Measurements from ENCODE around the gene SAMD4A.

The SAMD4A gene

GRCh38 chr14:54756656-54757392 lies 189.9 kb downstream of the SAMD4A start:
- no peaks in the 10 kb centered on the region for H3K9me3 ChIP-seq (ENCODE audit: severe bottlenecking)
- DNase-seq (ENCODE audit: low spot score) (no peak), ATAC-seq (ENCODE audit: low read depth) (no peak)
- H3K4me3 ChIP-seq (ENCODE audit: severe bottlenecking), result no peak overlapping the region
- H3K27me3 ChIP-seq (ENCODE audit: insufficient read depth, poor library complexity, severe bottlenecking), result no peaks in the 10 kb centered on the region
- no peak overlapping the region for H3K27ac ChIP-seq (ENCODE audit: poor library complexity, severe bottlenecking)
- H3K36me3 ChIP-seq (ENCODE audit: low read depth), result peaks cover 40% of the 10 kb centered on the region
- TF ChIP-seq, protein P1, sequence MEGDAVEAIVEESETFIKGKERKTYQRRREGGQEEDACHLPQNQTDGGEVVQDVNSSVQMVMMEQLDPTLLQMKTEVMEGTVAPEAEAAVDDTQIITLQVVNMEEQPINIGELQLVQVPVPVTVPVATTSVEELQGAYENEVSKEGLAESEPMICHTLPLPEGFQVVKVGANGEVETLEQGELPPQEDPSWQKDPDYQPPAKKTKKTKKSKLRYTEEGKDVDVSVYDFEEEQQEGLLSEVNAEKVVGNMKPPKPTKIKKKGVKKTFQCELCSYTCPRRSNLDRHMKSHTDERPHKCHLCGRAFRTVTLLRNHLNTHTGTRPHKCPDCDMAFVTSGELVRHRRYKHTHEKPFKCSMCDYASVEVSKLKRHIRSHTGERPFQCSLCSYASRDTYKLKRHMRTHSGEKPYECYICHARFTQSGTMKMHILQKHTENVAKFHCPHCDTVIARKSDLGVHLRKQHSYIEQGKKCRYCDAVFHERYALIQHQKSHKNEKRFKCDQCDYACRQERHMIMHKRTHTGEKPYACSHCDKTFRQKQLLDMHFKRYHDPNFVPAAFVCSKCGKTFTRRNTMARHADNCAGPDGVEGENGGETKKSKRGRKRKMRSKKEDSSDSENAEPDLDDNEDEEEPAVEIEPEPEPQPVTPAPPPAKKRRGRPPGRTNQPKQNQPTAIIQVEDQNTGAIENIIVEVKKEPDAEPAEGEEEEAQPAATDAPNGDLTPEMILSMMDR (IDR thresholded peaks at IDR 0.05; ENCODE audit: poor library complexity, severe bottlenecking), result no peak
- no peaks in the 10 kb centered on the region for H3K4me1 ChIP-seq (ENCODE audit: insufficient read depth, poor library complexity, severe bottlenecking)

- TF ChIP-seq, protein P1 (IDR thresholded peaks at IDR 0.05; ENCODE audit: poor library complexity, severe bottlenecking), result no peak
- Histone ChIP-seq H3K4me1 (ENCODE audit: insufficient read depth, poor library complexity, severe bottlenecking) (no peaks in the 10 kb centered on the region), H3K9me3 (ENCODE audit: severe bottlenecking) (no peaks in the 10 kb centered on the region), H3K36me3 (ENCODE audit: low read depth) (peaks cover 45% of the 10 kb centered on the region), H3K27me3 (ENCODE audit: insufficient read depth, poor library complexity, severe bottlenecking) (no peaks in the 10 kb centered on the region), H3K4me3 (ENCODE audit: severe bottlenecking) (no peak overlapping the region), H3K27ac (ENCODE audit: poor library complexity, severe bottlenecking) (no peak overlapping the region)
- DNase-seq (ENCODE audit: low spot score) (no peak), ATAC-seq (ENCODE audit: low read depth) (no peak)
Measured at GRCh38 chr14:54758041-54758440, 191.1 kb downstream of the SAMD4A start.

DNA sequence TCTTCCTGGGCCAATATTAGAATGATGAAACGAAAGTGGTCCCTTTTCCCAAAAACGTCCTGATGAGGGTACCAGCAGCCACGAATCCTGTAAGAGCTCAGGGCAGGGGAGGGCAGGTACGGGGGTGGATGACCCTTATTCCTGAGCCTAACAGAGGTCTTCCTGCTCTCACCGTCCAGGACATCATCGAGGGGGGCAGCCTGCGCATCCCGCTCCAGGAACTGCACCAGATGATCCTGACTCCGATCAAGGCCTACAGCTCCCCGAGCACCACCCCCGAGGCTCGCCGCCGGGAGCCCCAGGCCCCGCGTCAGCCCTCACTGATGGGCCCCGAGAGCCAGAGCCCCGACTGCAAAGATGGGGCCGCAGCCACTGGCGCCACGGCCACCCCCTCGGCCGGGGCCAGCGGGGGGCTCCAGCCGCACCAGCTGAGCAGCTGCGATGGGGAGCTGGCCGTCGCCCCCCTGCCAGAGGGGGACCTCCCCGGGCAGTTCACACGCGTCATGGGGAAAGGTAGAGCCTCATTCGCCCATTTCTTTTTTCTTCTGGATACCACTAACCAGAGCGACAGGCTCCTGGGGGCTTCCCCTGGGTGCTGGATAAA lies 193.2 kb downstream of the SAMD4A start:
- DNase-seq (ENCODE audit: low spot score) (no peak), ATAC-seq (ENCODE audit: low read depth) (no peak)
- peaks cover 58% of the 10 kb centered on the region for H3K36me3 ChIP-seq (ENCODE audit: low read depth)
- H3K4me3 ChIP-seq (ENCODE audit: severe bottlenecking), result no peak overlapping the region
- TF ChIP-seq, protein P1 (IDR thresholded peaks at IDR 0.05; ENCODE audit: poor library complexity, severe bottlenecking), result no peak
- no peaks in the 10 kb centered on the region for H3K27me3 ChIP-seq (ENCODE audit: insufficient read depth, poor library complexity, severe bottlenecking)
- no peaks in the 10 kb centered on the region for H3K9me3 ChIP-seq (ENCODE audit: severe bottlenecking)
- H3K4me1 ChIP-seq (ENCODE audit: insufficient read depth, poor library complexity, severe bottlenecking), result no peaks in the 10 kb centered on the region
- no peak overlapping the region for H3K27ac ChIP-seq (ENCODE audit: poor library complexity, severe bottlenecking)

DNA sequence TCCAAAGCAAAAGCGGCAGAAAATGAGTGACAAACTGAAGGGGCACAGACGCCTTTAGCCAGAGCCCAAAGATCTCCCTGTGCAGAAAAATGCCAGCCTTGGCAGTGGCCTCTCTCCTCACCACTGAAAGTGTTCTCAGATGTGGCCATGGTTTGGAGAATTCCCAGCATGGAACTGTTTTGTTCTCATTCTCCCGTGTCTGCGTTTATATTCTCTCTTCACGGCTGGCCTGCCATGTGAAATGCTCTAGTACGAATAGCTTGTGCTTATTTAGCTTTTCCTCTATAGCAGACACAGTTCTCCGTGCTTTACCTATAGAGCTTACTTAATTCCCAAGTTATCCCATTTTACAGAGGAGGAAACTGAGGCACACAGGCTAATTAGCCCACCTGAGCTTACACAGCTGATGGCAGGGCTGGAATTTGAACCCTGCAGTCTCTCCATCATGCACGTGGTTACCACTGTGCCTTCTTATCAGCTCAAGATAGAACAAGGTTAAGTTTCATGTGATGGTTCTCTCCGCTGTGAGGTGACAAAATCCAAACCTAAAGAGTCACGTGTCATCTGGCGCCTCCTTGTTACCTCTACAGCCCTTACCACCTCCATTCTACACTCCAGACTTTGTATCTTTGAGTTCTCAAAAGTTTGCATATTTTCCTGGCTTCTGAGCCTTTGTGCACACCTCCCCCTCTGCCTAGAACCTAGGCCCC lies 194.1 kb downstream of the SAMD4A start:
- Histone ChIP-seq H3K27ac (ENCODE audit: poor library complexity, severe bottlenecking) (no peak overlapping the region), H3K4me3 (ENCODE audit: severe bottlenecking) (no peak overlapping the region), H3K9me3 (ENCODE audit: severe bottlenecking) (no peaks in the 10 kb centered on the region), H3K4me1 (ENCODE audit: insufficient read depth, poor library complexity, severe bottlenecking) (no peaks in the 10 kb centered on the region), H3K27me3 (ENCODE audit: insufficient read depth, poor library complexity, severe bottlenecking) (no peaks in the 10 kb centered on the region), H3K36me3 (ENCODE audit: low read depth) (peaks cover 62% of the 10 kb centered on the region)
- TF ChIP-seq, protein P1 (IDR thresholded peaks at IDR 0.05; ENCODE audit: poor library complexity, severe bottlenecking), result no peak
- ATAC-seq (ENCODE audit: low read depth), result no peak
- DNase-seq (ENCODE audit: low spot score), result no peak

Measured in RWPE2 (cell line).